Large intestine (tissue), 3 donors: ENCODE data around the gene UBAC2. TPM values are rescaled to one million over a fixed set of nuclear protein-coding genes. Genes with fewer than 3 reads are reported as not detected.

Source experiments
- DNase-seq, 2 donors: peaks; one replicate each; pipeline versions ENCODE4 v3.0.0 to v3.0.0-alpha.2; 2013
- H3K27ac ChIP-seq: one replicate; pipeline ENCODE4 v1.5.1; 2013; ENCODE audit warnings: low read length
- H3K27me3 ChIP-seq: 2 replicates; pipeline ENCODE4 v1.6.1; 2013; ENCODE audit warnings: low read length; ENCODE audit not compliant: control insufficient read depth, insufficient read depth
- H3K36me3 ChIP-seq: 2 replicates; pipeline ENCODE4 v1.6.1; 2013; ENCODE audit warnings: low read length; ENCODE audit not compliant: control insufficient read depth, insufficient read depth
- H3K4me1 ChIP-seq: one replicate; pipeline ENCODE4 v1.6.1; 2013; ENCODE audit warnings: low read length; ENCODE audit not compliant: control insufficient read depth, insufficient read depth
- H3K4me3 ChIP-seq: one replicate; pipeline ENCODE4 v1.5.1; 2013; ENCODE audit warnings: low read length
- H3K9me3 ChIP-seq: one replicate; pipeline ENCODE4 v1.6.1; 2013; ENCODE audit warnings: mild to moderate bottlenecking, low read depth, low read length, moderate library complexity; ENCODE audit not compliant: control insufficient read depth
- WGBS: methylation state at CpG from one replicate; pipeline ENCODE4 v1.1.5; 2013; ENCODE audit warnings: low lambda C conversion rate; ENCODE audit not compliant: insufficient coverage; 5-methylcytosine and 5-hydroxymethylcytosine counted together
- polyA plus RNA-seq: library from polyadenylated mRNA; unstranded; fragments of 120-200 nt; gene quantifications from one replicate; pipeline ENCODE4 v1.2.1, GENCODE V29; 2013

UBAC2 gene
- polyA plus RNA-seq, 1 donor, result 77.8 TPM

GRCh38 chr13:99344610-99345208 lies 144.1 kb downstream of the UBAC2 start:
- no peak overlapping the region for H3K4me3 ChIP-seq
- WGBS, result 92% methylated on average over 2 of the region's 6 CpGs
- H3K27ac ChIP-seq, result no peak overlapping the region
- H3K36me3 ChIP-seq, result peaks cover 74% of the 10 kb centered on the region
- H3K9me3 ChIP-seq, result no peaks in the 10 kb centered on the region
- no peaks in the 10 kb centered on the region for H3K27me3 ChIP-seq
- H3K4me1 ChIP-seq, result no peaks in the 10 kb centered on the region
- DNase-seq, result no peak

- DNase-seq, result no peak
- Histone ChIP-seq H3K27me3 (no peaks in the 10 kb centered on the region), H3K4me1 (no peaks in the 10 kb centered on the region), H3K36me3 (peaks cover 74% of the 10 kb centered on the region), H3K27ac (no peak overlapping the region), H3K4me3 (no peak overlapping the region), H3K9me3 (no peaks in the 10 kb centered on the region)
- 100% methylated on average over 1 of the region's 5 CpGs for WGBS
Measured at GRCh38 chr13:99345345-99345744, 144.7 kb downstream of the UBAC2 start.

- WGBS, result no CpG with 5 or more reads among the region's 11 CpGs
- no peaks in the 10 kb centered on the region for H3K9me3 ChIP-seq
- no peak for DNase-seq
- peaks cover 69% of the 10 kb centered on the region for H3K36me3 ChIP-seq
- no peak overlapping the region for H3K27ac ChIP-seq
- no peak overlapping the region for H3K4me3 ChIP-seq
- no peaks in the 10 kb centered on the region for H3K4me1 ChIP-seq
- H3K27me3 ChIP-seq, result no peaks in the 10 kb centered on the region
Measured at GRCh38 chr13:99346335-99347042, 145.8 kb downstream of the UBAC2 start.

- Histone ChIP-seq H3K4me1 (no peaks in the 10 kb centered on the region), H3K9me3 (no peaks in the 10 kb centered on the region), H3K36me3 (peaks cover 66% of the 10 kb centered on the region), H3K27ac (no peak overlapping the region), H3K4me3 (no peak overlapping the region), H3K27me3 (no peaks in the 10 kb centered on the region)
- no peak for DNase-seq
- WGBS, result 100% methylated on average over 1 of the region's 6 CpGs
Measured at GRCh38 chr13:99347335-99347878, 146.8 kb downstream of the UBAC2 start.

- H3K9me3 ChIP-seq, result no peaks in the 10 kb centered on the region
- no peak overlapping the region for H3K4me3 ChIP-seq
- no peak overlapping the region for H3K27ac ChIP-seq
- no peaks in the 10 kb centered on the region for H3K27me3 ChIP-seq
- H3K4me1 ChIP-seq, result no peaks in the 10 kb centered on the region
- WGBS, result no CpG with 5 or more reads among the region's 8 CpGs
- no peak for DNase-seq
- H3K36me3 ChIP-seq, result peaks cover 62% of the 10 kb centered on the region
Measured at GRCh38 chr13:99347911-99348451, 147.3 kb downstream of the UBAC2 start.

- Histone ChIP-seq H3K27me3 (no peaks in the 10 kb centered on the region), H3K36me3 (peaks cover 66% of the 10 kb centered on the region), H3K4me1 (no peaks in the 10 kb centered on the region), H3K4me3 (no peak overlapping the region), H3K27ac (no peak overlapping the region), H3K9me3 (no peaks in the 10 kb centered on the region)
- WGBS, result no CpG with 5 or more reads among the region's 2 CpGs
- DNase-seq, result no peak
Measured at GRCh38 chr13:99350191-99350590, 149.5 kb downstream of the UBAC2 start.

- no peak for DNase-seq
- no peaks in the 10 kb centered on the region for H3K27me3 ChIP-seq
- H3K9me3 ChIP-seq, result no peaks in the 10 kb centered on the region
- H3K36me3 ChIP-seq, result peaks cover 62% of the 10 kb centered on the region
- H3K4me1 ChIP-seq, result peaks cover 10% of the 10 kb centered on the region
- no peak overlapping the region for H3K4me3 ChIP-seq
- no peak overlapping the region for H3K27ac ChIP-seq
- whole genome bisulfite sequencing, result no CpG with 5 or more reads among the region's 4 CpGs
Measured at GRCh38 chr13:99351772-99352171, 151.1 kb downstream of the UBAC2 start.

- no peak overlapping the region for H3K27ac ChIP-seq
- peaks cover 62% of the 10 kb centered on the region for H3K36me3 ChIP-seq
- no peaks in the 10 kb centered on the region for H3K27me3 ChIP-seq
- WGBS, result 83% methylated on average over 1 of the region's 17 CpGs
- H3K9me3 ChIP-seq, result no peaks in the 10 kb centered on the region
- no peak for DNase-seq
- H3K4me1 ChIP-seq, result peaks cover 11% of the 10 kb centered on the region
- H3K4me3 ChIP-seq, result no peak overlapping the region
Measured at GRCh38 chr13:99352351-99353245, 151.9 kb downstream of the UBAC2 start.

- no peak overlapping the region for H3K27ac ChIP-seq
- H3K36me3 ChIP-seq, result peaks cover 62% of the 10 kb centered on the region
- H3K4me3 ChIP-seq, result no peak overlapping the region
- H3K9me3 ChIP-seq, result no peaks in the 10 kb centered on the region
- WGBS, result no CpG with 5 or more reads among the region's 2 CpGs
- H3K4me1 ChIP-seq, result peaks cover 11% of the 10 kb centered on the region
- H3K27me3 ChIP-seq, result no peaks in the 10 kb centered on the region
- no peak for DNase-seq
Measured at GRCh38 chr13:99353246-99353600, 152.6 kb downstream of the UBAC2 start.

GRCh38 chr13:99353836-99354235 lies 153.2 kb downstream of the UBAC2 start:
- Histone ChIP-seq H3K4me1 (peaks cover 11% of the 10 kb centered on the region), H3K36me3 (peaks cover 60% of the 10 kb centered on the region), H3K27me3 (no peaks in the 10 kb centered on the region), H3K4me3 (no peak overlapping the region), H3K9me3 (no peaks in the 10 kb centered on the region), H3K27ac (no peak overlapping the region)
- no peak for DNase-seq
- WGBS, result no CpG with 5 or more reads among the region's 8 CpGs
